ENCODE results near the gene PKDCC. TPM values are rescaled to one million over a fixed set of nuclear protein-coding genes. Genes with fewer than 3 reads are reported as not detected.

PKDCC gene
- total RNA-seq, 1 experiment from 2014 or later, result 3.9 TPM

DNA sequence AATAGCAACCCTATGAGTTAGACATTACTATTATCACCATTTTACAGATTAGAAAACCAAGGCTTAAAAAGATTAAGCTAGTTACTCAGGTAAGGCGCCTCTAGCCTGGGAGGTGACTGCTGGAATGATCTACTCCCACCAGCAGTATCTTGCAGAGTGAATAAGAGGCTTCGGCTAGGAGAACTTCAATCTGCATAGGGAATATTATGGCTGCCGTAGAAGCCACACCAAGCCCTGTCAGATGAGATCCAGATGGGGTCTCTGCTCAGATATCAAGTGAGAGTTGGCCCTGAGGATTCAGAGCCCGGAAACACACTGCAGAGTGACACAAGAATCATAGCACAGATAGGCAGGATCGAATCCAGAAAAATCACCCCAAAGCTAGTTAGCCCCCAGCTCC is 21.5 kb upstream of the PKDCC start:
- no TSS peak for BruUV-seq (replicated peaks)
- POLR2A ChIA-PET (ENCODE audit: unreplicated experiment), result no interaction called here
- no peak for TF ChIP-seq CTCF (conservative IDR thresholded peaks at IDR 0.05)
- TF ChIP-seq EZH2 (IDR thresholded peaks at IDR 0.05; ENCODE audit: low read depth), result no peak

GRCh38 chr2:42028571-42029148 is 19.2 kb upstream of the PKDCC start:
- no peaks in the 10 kb centered on the region for H3K27me3 ChIP-seq (ENCODE audit: insufficient read depth, low read depth)
- H4K20me1 ChIP-seq (ENCODE audit: insufficient read depth), result no peaks in the 10 kb centered on the region
- CTCF ChIA-PET, result no interaction called here
- H3K4me1 ChIP-seq (replicated peaks; ENCODE audit: insufficient read depth), result 0 out of 2 replicates have a peak, but pooled peaks cover 7% of the 10 kb centered on the region
- intact Hi-C loops (cut with micrococcal nuclease; ENCODE audit: unreplicated experiment), result no loop called here
- no peaks in the 10 kb centered on the region; the same call in 1 of the 2 replicates for H3F3A ChIP-seq (ENCODE audit: insufficient read depth, low read depth)
- H3K9me2 ChIP-seq (ENCODE audit: insufficient read depth), result no peaks in the 10 kb centered on the region
- BruUV-seq (replicated peaks), result no TSS peak
- H3K9me3 ChIP-seq (ENCODE audit: insufficient read depth, low read depth), result no peaks in the 10 kb centered on the region
- H3K4me3 ChIP-seq, result no peak overlapping the region
- no peak overlapping the region for H2AFZ ChIP-seq
- no peak for TF ChIP-seq CTCF (conservative IDR thresholded peaks at IDR 0.05)
- TF ChIP-seq EZH2 (IDR thresholded peaks at IDR 0.05; ENCODE audit: low read depth), result no peak
- DNase-seq, result no peak
- no peak overlapping the region for H3K4me2 ChIP-seq
- no peak overlapping the region for H3K27ac ChIP-seq
- H3K79me2 ChIP-seq (ENCODE audit: low read depth), result no peaks in the 10 kb centered on the region
- POLR2A ChIA-PET (ENCODE audit: unreplicated experiment), result no interaction called here
- no peaks in the 10 kb centered on the region for H3K36me3 ChIP-seq (ENCODE audit: low read depth)

More for the DNA sequence above, 21.5 kb upstream of the PKDCC start:
- intact Hi-C loops (cut with micrococcal nuclease; ENCODE audit: unreplicated experiment), result no loop called here
- Histone ChIP-seq H3K27ac (no peak overlapping the region), H2AFZ (no peak overlapping the region), H3K79me2 (ENCODE audit: low read depth) (no peaks in the 10 kb centered on the region), H4K20me1 (ENCODE audit: insufficient read depth) (no peaks in the 10 kb centered on the region), H3K9me2 (ENCODE audit: insufficient read depth) (no peaks in the 10 kb centered on the region), H3K9me3 (ENCODE audit: insufficient read depth, low read depth) (no peaks in the 10 kb centered on the region), H3K4me1 (replicated peaks; ENCODE audit: insufficient read depth) (0 out of 2 replicates have a peak, but pooled peaks cover 7% of the 10 kb centered on the region), H3K36me3 (ENCODE audit: low read depth) (no peaks in the 10 kb centered on the region), H3F3A (ENCODE audit: insufficient read depth, low read depth) (no peaks in the 10 kb centered on the region; the same call in 1 of the 2 replicates), H3K4me2 (no peak overlapping the region), H3K4me3 (no peak overlapping the region), H3K27me3 (ENCODE audit: insufficient read depth, low read depth) (no peaks in the 10 kb centered on the region; the same call in 1 of the 2 replicates)
- no peak for DNase-seq
- CTCF ChIA-PET, result no interaction called here

DNA sequence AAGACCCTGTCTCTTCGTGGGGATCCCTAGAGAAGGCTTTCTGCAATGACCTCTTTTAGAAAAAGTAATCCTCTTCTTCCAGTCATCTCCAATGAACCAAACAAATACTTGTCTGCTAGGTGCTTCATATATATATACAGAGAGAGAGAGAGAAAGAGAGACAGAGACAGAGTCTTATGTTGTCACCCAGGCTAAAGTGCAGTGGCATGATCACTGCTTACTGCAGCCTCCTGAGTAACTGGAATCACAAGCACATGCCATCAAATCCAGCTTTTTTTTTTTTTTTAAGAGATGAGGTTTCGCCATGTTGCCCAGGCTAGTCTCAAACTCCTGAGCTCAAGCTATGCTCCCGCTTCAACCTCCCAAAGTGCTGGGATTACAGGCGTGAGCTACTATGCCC is 18.6 kb upstream of the PKDCC start:
- H2AFZ ChIP-seq, result no peak overlapping the region
- no peaks in the 10 kb centered on the region for H3K27me3 ChIP-seq (ENCODE audit: insufficient read depth, low read depth)
- TF ChIP-seq CTCF (conservative IDR thresholded peaks at IDR 0.05), result no peak
- no peak for TF ChIP-seq EZH2 (IDR thresholded peaks at IDR 0.05; ENCODE audit: low read depth)
- no peak for DNase-seq
- intact Hi-C loops (cut with micrococcal nuclease; ENCODE audit: unreplicated experiment), result no loop called here
- CTCF ChIA-PET, result no interaction called here
- no peaks in the 10 kb centered on the region; the same call in 1 of the 2 replicates for H3F3A ChIP-seq (ENCODE audit: insufficient read depth, low read depth)
- H3K4me1 ChIP-seq (replicated peaks; ENCODE audit: insufficient read depth), result 0 out of 2 replicates have a peak, but pooled peaks cover 7% of the 10 kb centered on the region
- POLR2A ChIA-PET (ENCODE audit: unreplicated experiment), result no interaction called here
- BruUV-seq (replicated peaks), result no TSS peak
- H3K9me3 ChIP-seq (ENCODE audit: insufficient read depth, low read depth), result no peaks in the 10 kb centered on the region
- H3K36me3 ChIP-seq (ENCODE audit: low read depth), result no peaks in the 10 kb centered on the region
- no peaks in the 10 kb centered on the region for H3K79me2 ChIP-seq (ENCODE audit: low read depth)
- H3K4me2 ChIP-seq, result no peak overlapping the region
- H3K4me3 ChIP-seq, result no peak overlapping the region
- no peaks in the 10 kb centered on the region for H3K9me2 ChIP-seq (ENCODE audit: insufficient read depth)
- H3K27ac ChIP-seq, result no peak overlapping the region
- no peaks in the 10 kb centered on the region for H4K20me1 ChIP-seq (ENCODE audit: insufficient read depth)
